SK-MEL-5 (cell line): ENCODE measurements around the gene NR6A1. TPM values are rescaled to one million over a fixed set of nuclear protein-coding genes. Genes with fewer than 3 reads are reported as not detected.
"Not testable (repeated sequence)": the region's sequence is repeated elsewhere in the genome, so short reads cannot be mapped to it uniquely, and the experiment has no call there.

Experiments
- DNase-seq: peaks from one replicate; pipeline ENCODE4 v3.0.0-alpha.2; 2016; ENCODE audit warnings: low read depth, low spot score
- in situ Hi-C: cut with HindIII; loops from 2 replicates; pipeline ENCODE4 v1.10.0; 2016; ENCODE audit warnings: low sequenced_read_pairs, high pct_unique_total_duplicates, low pct_unique_long_range_greater_than_20kb
- total RNA-seq: library from RNA; depleted of rRNA; stranded (reverse); fragments of >200 nt; shearing (Covaris generic); gene quantifications from 2 replicates; pipeline ENCODE4 v1.2.3, GENCODE V29; 2014

NR6A1 gene
- total RNA-seq, 1 experiment from 2014 or later: 7.8 TPM

GRCh38 chr9:124782661-124783574, 11.8 kb upstream of the NR6A1 start:
- no peak for DNase-seq
- in situ Hi-C loops: no loop called here

GRCh38 chr9:124781967-124782660, 11.0 kb upstream of the NR6A1 start:
- in situ Hi-C loops: no loop called here
- DNase-seq: no peak

GRCh38 chr9:124780757-124781151, 9.6 kb upstream of the NR6A1 start:
- in situ Hi-C loops: no loop called here
- DNase-seq: no peak

- no peak for DNase-seq
- in situ Hi-C loops: no loop called here
Observed at GRCh38 chr9:124780060-124780756, 9.1 kb upstream of the NR6A1 start.

- in situ Hi-C loops: no loop called here
Observed at GRCh38 chr9:124779368-124780059, 8.4 kb upstream of the NR6A1 start.

GRCh38 chr9:124778575-124779367, 7.7 kb upstream of the NR6A1 start:
- in situ Hi-C loops: no loop called here
- no peak for DNase-seq

More at GRCh38 chr9:124779368-124780059, 8.4 kb upstream of the NR6A1 start:
- no peak for DNase-seq

GRCh38 chr9:124776954-124777648, 6.0 kb upstream of the NR6A1 start, which contains the start of gene OLFML2A:
Gene OLFML2A (plus strand): TSS chr9:124777133. CDS start chr9:124777271, 138 bp downstream.
- DNase-seq: no peak
- in situ Hi-C loops: no loop called here

- no peak for DNase-seq
- in situ Hi-C loops: no loop called here
Observed at GRCh38 chr9:124776618-124776953, 5.5 kb upstream of the NR6A1 start.

- DNase-seq: peak; percentile 87
- in situ Hi-C loops: loop anchor here (25.0 kb wide), 1 partner anchor 113 kb away; no protein-coding TSS in a partner anchor
Observed at GRCh38 chr9:124774129-124774978, 3.2 kb upstream of the NR6A1 start.

- no peak for DNase-seq
- in situ Hi-C loops: loop anchor here (25.0 kb wide), 1 partner anchor 114 kb away; no protein-coding TSS in a partner anchor
Observed at GRCh38 chr9:124773473-124774128, 2.5 kb upstream of the NR6A1 start.

- in situ Hi-C loops: loop anchor here (25.0 kb wide), 1 partner anchor 114 kb away; no protein-coding TSS in a partner anchor
- not testable (repeated sequence) for DNase-seq
Observed at GRCh38 chr9:124772877-124773276, 1.8 kb upstream of the NR6A1 start.

- peak; percentile 80 for DNase-seq
- in situ Hi-C loops: loop anchor here (25.0 kb wide), 1 partner anchor 115 kb away; no protein-coding TSS in a partner anchor
Observed at GRCh38 chr9:124771867-124772679, 962 bp upstream of the NR6A1 start.

- DNase-seq: peak; percentile 27
- in situ Hi-C loops: loop anchor here (25.0 kb wide), 1 partner anchor 117 kb away; no protein-coding TSS in a partner anchor
Observed at GRCh38 chr9:124770359-124771020, 621 bp downstream of the NR6A1 start.
